Measurements from ENCODE around the gene CYB561D2. TPM values are rescaled to one million over a fixed set of nuclear protein-coding genes. Genes with fewer than 3 reads are reported as not detected.
A peak's percentile ranks its signal among the peaks of the same experiment; 100 is the strongest.

The CYB561D2 gene
- total and polyA plus RNA-seq, 10 of the 15 experiments (the other 5 are each of a cell fraction or from before 2014, with no cell fraction given): 7.6 to 39.2 (median 18.8) TPM

DNA sequence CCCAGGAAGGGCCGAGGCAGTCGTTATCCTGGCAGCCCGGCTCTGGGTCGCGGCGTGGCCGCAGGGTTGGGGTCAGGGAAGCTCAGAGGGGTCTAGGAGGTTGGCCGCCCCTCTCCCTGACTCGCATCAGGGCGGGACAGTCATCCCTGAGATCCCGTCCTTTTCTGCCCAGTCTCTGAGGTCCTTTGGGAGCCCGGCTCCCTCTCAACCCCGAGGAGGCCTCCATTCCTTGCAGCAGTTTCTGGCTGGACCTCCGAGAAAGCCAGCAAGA is 28.6 kb upstream of the CYB561D2 start:
- Histone ChIP-seq H2AFZ (ENCODE audit: control insufficient read depth, low read depth, low read length) (peak overlapping the region; percentile 92), H3K9me3 (replicated peaks; ENCODE audit: control insufficient read depth, insufficient read depth, low read length) (no peaks in the 10 kb centered on the region), H3K36me3 (ENCODE audit: control insufficient read depth in 2 of 2, insufficient read depth in 2 of 2, low read length in 1 of 2) (peaks cover 2 to 4% of the 10 kb centered on the region in 2 experiments; a peak in 2 of 4 replicates), H3K4me3 (peak overlapping the region; percentile 70), H3K4me2 (ENCODE audit: control insufficient read depth, insufficient read depth) (peak overlapping the region; percentile 64), H3K9ac (ENCODE audit: control insufficient read depth, insufficient read depth, low read length) (peak overlapping the region; percentile 20; the same call in 1 of the 2 replicates), H3K27ac (ENCODE audit: control insufficient read depth, insufficient read depth) (peak overlapping the region; percentile 8; the same call in 1 of the 2 replicates), H3K27me3 (replicated peaks in 1 of 2; ENCODE audit: control insufficient read depth in 2 of 2, insufficient read depth in 2 of 2, low read length in 1 of 2) (no peaks in the 10 kb centered on the region), H4K20me1 (ENCODE audit: control insufficient read depth, insufficient read depth) (no peaks in the 10 kb centered on the region), H3K4me1 (ENCODE audit: control insufficient read depth, insufficient read depth, low read length) (peaks cover 17% of the 10 kb centered on the region), H3K79me2 (ENCODE audit: control insufficient read depth, insufficient read depth, low read length) (peaks cover 10% of the 10 kb centered on the region)
- no peak for DNase-seq (ENCODE audit: low read depth, low spot score)
- CTCF ChIA-PET: interaction anchor here (0.7 to 5.1 kb wide), 5 partner anchors 14 to 96 kb away, joined by 3 to 72 read pairs (median 3); partner anchors contain the start of genes HYAL3, NAA80 and RASSF1
- SMC1A ChIA-PET (ENCODE audit: uncharacterized antibody, unreplicated experiment): interaction anchor here (1.2 kb wide), 1 partner anchor 15 kb away, joined by 3 read pairs; no protein-coding TSS in a partner anchor
- POLR2A ChIA-PET: interaction anchor here (1.2 to 2.0 kb wide), 3 partner anchors 12 to 23 kb away, joined by 3 to 12 read pairs (median 8); partner anchors contain the start of genes HYAL3 and NAA80
- ATAC-seq: no peak
- no peak for FAIRE-seq
- intact Hi-C loops (cut with micrococcal nuclease; ENCODE audit: unreplicated experiment): no loop called here
- in situ Hi-C loops (cut with MboI): no loop called here
- RAD21 ChIA-PET (ENCODE audit: unreplicated experiment): interaction anchor here (1.0 to 1.2 kb wide), 2 partner anchors 15 to 30 kb away, joined by 3 read pairs; partner anchors contain the start of gene IFRD2
- 81% methylated on average over 11 of the region's 14 CpGs for WGBS (ENCODE audit: insufficient coverage, insufficient replicate concordance, low lambda C conversion rate, missing lambda C conversion rate)
- TF ChIP-seq, protein P1, sequence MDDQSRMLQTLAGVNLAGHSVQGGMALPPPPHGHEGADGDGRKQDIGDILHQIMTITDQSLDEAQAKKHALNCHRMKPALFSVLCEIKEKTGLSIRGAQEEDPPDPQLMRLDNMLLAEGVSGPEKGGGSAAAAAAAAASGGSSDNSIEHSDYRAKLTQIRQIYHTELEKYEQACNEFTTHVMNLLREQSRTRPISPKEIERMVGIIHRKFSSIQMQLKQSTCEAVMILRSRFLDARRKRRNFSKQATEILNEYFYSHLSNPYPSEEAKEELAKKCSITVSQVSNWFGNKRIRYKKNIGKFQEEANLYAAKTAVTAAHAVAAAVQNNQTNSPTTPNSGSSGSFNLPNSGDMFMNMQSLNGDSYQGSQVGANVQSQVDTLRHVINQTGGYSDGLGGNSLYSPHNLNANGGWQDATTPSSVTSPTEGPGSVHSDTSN (IDR thresholded peaks at IDR 0.05; ENCODE audit: insufficient replicate concordance, low read depth, low read length): no peak
- TF ChIP-seq, protein P2, sequence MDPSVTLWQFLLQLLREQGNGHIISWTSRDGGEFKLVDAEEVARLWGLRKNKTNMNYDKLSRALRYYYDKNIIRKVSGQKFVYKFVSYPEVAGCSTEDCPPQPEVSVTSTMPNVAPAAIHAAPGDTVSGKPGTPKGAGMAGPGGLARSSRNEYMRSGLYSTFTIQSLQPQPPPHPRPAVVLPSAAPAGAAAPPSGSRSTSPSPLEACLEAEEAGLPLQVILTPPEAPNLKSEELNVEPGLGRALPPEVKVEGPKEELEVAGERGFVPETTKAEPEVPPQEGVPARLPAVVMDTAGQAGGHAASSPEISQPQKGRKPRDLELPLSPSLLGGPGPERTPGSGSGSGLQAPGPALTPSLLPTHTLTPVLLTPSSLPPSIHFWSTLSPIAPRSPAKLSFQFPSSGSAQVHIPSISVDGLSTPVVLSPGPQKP (IDR thresholded peaks at IDR 0.05; ENCODE audit: low read depth, low read length): no peak
- 0 out of 2 replicates have a peak, but pooled peaks have one; percentile 13 for TF ChIP-seq SMARCA5 (IDR thresholded peaks at IDR 0.05)
- TF ChIP-seq ZNF207 (IDR thresholded peaks at IDR 0.05; ENCODE audit: borderline replicate concordance): no peak
- TF ChIP-seq BCL11A (IDR thresholded peaks at IDR 0.05; ENCODE audit: low read depth, low read length): no peak
- no TSS peak for BruUV-seq (replicated peaks)

All from GM12878 (cell line).